HepG2 (cell line): ENCODE results near the gene LHFPL6. TPM values are rescaled to one million over a fixed set of nuclear protein-coding genes. Genes with fewer than 3 reads are reported as not detected.

Experiments
- ATAC-seq: fragments of 200-7000 bp; cut with Tn5 transposase; 3 replicates; pipeline ENCODE4 v1.9.1; 2020; ENCODE audit warnings: mild to moderate bottlenecking, moderate library complexity
- BruUV-seq: library from RNA; stranded (reverse); fragments of 400-500 nt; replicated peaks from 2 replicates; lab custom pipeline; 2021; lab: Mats Ljungman, UMichigan
- CTCF ChIA-PET: fragments of 300-600 bp; formaldehyde crosslinking; extraction: SDS; loops from one replicate; lab custom pipeline; 2021; ENCODE audit warnings: low total read pairs, inconsistent platforms, low intra/inter-chr PET ratio; lab: Yijun Ruan, JAX
- POLR2A ChIA-PET: fragments of 350-600 bp; sonication (Branson Sonifier 250); formaldehyde crosslinking; loops from one replicate; lab custom pipeline; 2020; ENCODE audit warnings: antibody characterized with exemption, inconsistent platforms; lab: Yijun Ruan, JAX
- DNase-seq: peaks from one replicate; pipeline ENCODE4 v3.0.0-alpha.2; 2015; ENCODE audit warnings: low spot score
- FAIRE-seq: peaks from 3 replicates; lab custom pipeline; 2011; peaks lifted over from hg19 to GRCh38; lab: Jason Lieb, UNC
- H2AFZ ChIP-seq: one replicate; pipeline ENCODE4 v1.6.1; 2011; ENCODE audit warnings: low read length, inconsistent platforms
- H3K27ac ChIP-seq: fragments of 300-600 bp; 3 replicates; pipeline ENCODE4 v1.8.0; 2011; ENCODE audit warnings: mixed run types, mild to moderate bottlenecking, mixed read lengths, low read length, inconsistent platforms; ENCODE audit not compliant: insufficient read depth; ENCODE audit errors: extremely low read length
- H3K27me3 ChIP-seq, 2 experiments: fragments of 200-600 bp in 1 of 2; 2 replicates in 1 of 2; 3 replicates in 1 of 2; pipeline versions ENCODE4 v1.6.0 to v1.8.0; 2011; ENCODE audit warnings: low read length in 2 of 2, mild to moderate bottlenecking in 2 of 2, moderate library complexity in 2 of 2, inconsistent platforms in 1 of 2; ENCODE audit not compliant: insufficient read depth in 2 of 2, control insufficient read depth in 1 of 2
- H3K36me3 ChIP-seq, 2 experiments: fragments of 200-600 bp in 1 of 2; replicated peaks in 1 of 2; 2 replicates in 1 of 2; 3 replicates in 1 of 2; pipeline versions ENCODE4 v1.5.1 to v1.8.0; 2011; ENCODE audit warnings: low read length in 2 of 2, inconsistent platforms in 1 of 2; ENCODE audit not compliant: insufficient read depth in 2 of 2, control insufficient read depth in 1 of 2
- H3K4me1 ChIP-seq: 2 replicates; pipeline ENCODE4 v1.5.1; 2012; ENCODE audit warnings: low read length, inconsistent platforms; ENCODE audit not compliant: insufficient read depth
- H3K4me2 ChIP-seq: 2 replicates; pipeline ENCODE4 v1.6.0; 2011; ENCODE audit warnings: low read depth, low read length, inconsistent platforms
- H3K4me3 ChIP-seq, 3 experiments: fragments of 200-600 bp in 1 of 3; sonication (generic), shearing (Covaris generic) in 1 of 3; replicated peaks in 1 of 3; 2 replicates each; pipeline ENCODE4 v1.5.1; 2011 to 2016; ENCODE audit warnings: low read length in 3 of 3, inconsistent platforms in 2 of 3, low read depth in 2 of 3, mild to moderate bottlenecking in 2 of 3, control low read depth in 1 of 3, mixed read lengths in 1 of 3; ENCODE audit not compliant: insufficient read depth in 1 of 3
- H3K79me2 ChIP-seq: one replicate; pipeline ENCODE4 v1.6.1; 2011; ENCODE audit warnings: low read length, inconsistent platforms; ENCODE audit not compliant: insufficient read depth
- H3K9ac ChIP-seq: 2 replicates; pipeline ENCODE4 v1.6.0; 2011; ENCODE audit warnings: mild to moderate bottlenecking, low read depth, low read length, inconsistent platforms; ENCODE audit not compliant: insufficient read depth
- H3K9me3 ChIP-seq: 2 replicates; pipeline ENCODE4 v1.5.1; 2012; ENCODE audit warnings: mild to moderate bottlenecking, low read length
- H4K20me1 ChIP-seq: 2 replicates; pipeline ENCODE4 v1.6.0; 2011; ENCODE audit warnings: inconsistent platforms, mild to moderate bottlenecking, low read length, moderate library complexity; ENCODE audit not compliant: insufficient read depth
- ATRX ChIP-seq: sonication (generic); formaldehyde crosslinking; IDR thresholded peaks from 2 replicates; pipeline ENCODE4 v1.4.0; 2020; ENCODE audit warnings: missing genetic modification reagents, borderline replicate concordance
- ELF1 ChIP-seq: sonication (generic); formaldehyde crosslinking; IDR thresholded peaks from 2 replicates; pipeline ENCODE4 v1.4.0; 2020; ENCODE audit warnings: missing genetic modification reagents
- FOXM1 ChIP-seq: sonication (generic); formaldehyde crosslinking; IDR thresholded peaks from 2 replicates; pipeline ENCODE4 v1.5.0; 2020; ENCODE audit warnings: missing genetic modification reagents
- KLF16 ChIP-seq, 2 experiments: sonication (generic) in 1 of 2; formaldehyde crosslinking in 1 of 2; IDR thresholded peaks; 2 replicates each; pipeline versions ENCODE4 v1.6.1 to v1.8.0; 2016 to 2023; ENCODE audit warnings: missing genetic modification reagents in 2 of 2, missing compliant biosample characterization in 1 of 2
- RBM39 ChIP-seq: fragments of 200-400 bp; formaldehyde crosslinking; IDR thresholded peaks from one replicate; pipeline ENCODE4 v1.6.1; 2018; ENCODE audit warnings: antibody characterized with exemption, mild to moderate bottlenecking, low read depth, low read length; ENCODE audit not compliant: poor library complexity, severe bottlenecking
- TFDP2 ChIP-seq: sonication (generic); formaldehyde crosslinking; IDR thresholded peaks from 2 replicates; pipeline ENCODE4 v1.4.0; 2020; ENCODE audit warnings: missing genetic modification reagents
- TFE3 ChIP-seq: IDR thresholded peaks from 2 replicates; pipeline ENCODE4 v1.6.1; 2016
- TOE1 ChIP-seq: sonication (generic); formaldehyde crosslinking; IDR thresholded peaks from 2 replicates; pipeline ENCODE4 v1.4.0; 2020; ENCODE audit warnings: mild to moderate bottlenecking, missing genetic modification reagents
- ZNF326 ChIP-seq: sonication (generic); formaldehyde crosslinking; IDR thresholded peaks from 2 replicates; pipeline ENCODE4 v1.4.0; 2020; ENCODE audit warnings: missing genetic modification reagents, borderline replicate concordance
- ZNF33A ChIP-seq: sonication (generic); formaldehyde crosslinking; IDR thresholded peaks from 2 replicates; pipeline ENCODE4 v1.5.1; 2020; ENCODE audit warnings: missing genetic modification reagents, mild to moderate bottlenecking, moderate library complexity, borderline replicate concordance
- ZNF503 ChIP-seq: sonication (generic); formaldehyde crosslinking; IDR thresholded peaks from 2 replicates; pipeline ENCODE4 v1.4.0; 2020; ENCODE audit warnings: missing genetic modification reagents
- ZNF567 ChIP-seq: sonication (generic); formaldehyde crosslinking; IDR thresholded peaks from 2 replicates; pipeline ENCODE4 v1.8.1; 2023; ENCODE audit warnings: mild to moderate bottlenecking, missing genetic modification reagents, borderline replicate concordance
- ZNF709 ChIP-seq: sonication (generic); formaldehyde crosslinking; IDR thresholded peaks from 2 replicates; pipeline ENCODE4 v1.5.0; 2020; ENCODE audit warnings: mild to moderate bottlenecking, missing genetic modification reagents
- ZNF780A ChIP-seq: sonication (generic); formaldehyde crosslinking; IDR thresholded peaks from 2 replicates; pipeline ENCODE4 v1.8.0; 2022; ENCODE audit warnings: mild to moderate bottlenecking, missing genetic modification reagents, moderate library complexity
- ZNF839 ChIP-seq: sonication (generic); formaldehyde crosslinking; IDR thresholded peaks from 2 replicates; pipeline ENCODE4 v1.4.0; 2020; ENCODE audit warnings: missing genetic modification reagents, mild to moderate bottlenecking, borderline replicate concordance
- WGBS: methylation state at CpG from one replicate; pipeline ENCODE4 v1.1.6; 2017; ENCODE audit warnings: low lambda C conversion rate; 5-methylcytosine and 5-hydroxymethylcytosine counted together
- in situ Hi-C: cut with HindIII; loops from 2 replicates; pipeline ENCODE4 v1.10.0; 2017; ENCODE audit warnings: low pct_unique_long_range_greater_than_20kb; ENCODE audit not compliant: extremely low pct_ligation_motif_present
- intact Hi-C: fragments of 100-400 bp; cut with micrococcal nuclease; formaldehyde crosslinking; loops from one replicate; pipeline ENCODE4 v1.10.0; 2022; ENCODE audit not compliant: unreplicated experiment
- polyA plus RNA-seq, 8 experiments: library from polyadenylated mRNA; depleted of rRNA in 3 of 8; stranded (reverse) in 7 of 8; unstranded in 1 of 8; fragments of >200 nt; fragmentation: Illumina TruSeq in 4 of 8; extraction: Trizol in 4 of 8; gene quantifications; 2 replicates each; pipeline versions ENCODE4 v1.2.1 to v1.2.3, GENCODE V29; 2011 to 2016; ENCODE audit warnings: low read depth in 4 of 8, missing spikeins in 1 of 8, mixed read lengths in 1 of 8; ENCODE audit not compliant: insufficient read depth in 1 of 8
- total RNA-seq, 5 experiments: library from RNA; depleted of rRNA; stranded (reverse); fragments of >200 nt; fragmentation: Illumina TruSeq; extraction: Trizol; gene quantifications; 2 replicates each; pipeline ENCODE4 v1.2.3, GENCODE V29; 2016; ENCODE audit warnings: low read depth in 1 of 5

Gene LHFPL6
- total and polyA plus RNA-seq, 2 of the 13 experiments (the other 11 are each of a cell fraction or from before 2014, with no cell fraction given) = not detected

GRCh38 chr13:39417643-39418042, 185.3 kb downstream of the LHFPL6 start:
- no peak for ATAC-seq
- in situ Hi-C loops = no loop called here
- 21% methylated on average over 5 of the region's 5 CpGs for WGBS

More at GRCh38 chr13:39417643-39418042, 185.3 kb downstream of the LHFPL6 start:
- no peak overlapping the region for H3K4me2 ChIP-seq
- no peak overlapping the region for H3K9ac ChIP-seq
- no peak for DNase-seq
- no peaks in the 10 kb centered on the region for H4K20me1 ChIP-seq
- CTCF ChIA-PET = no interaction called here
- POLR2A ChIA-PET = no interaction called here
- H3K79me2 ChIP-seq = no peaks in the 10 kb centered on the region
- TF ChIP-seq ZNF780A (CRISPR knock-in tag) (no peak), ZNF326 (no peak), ATRX (no peak), ZNF709 (CRISPR knock-in tag) (no peak), ZNF503 (CRISPR knock-in tag) (no peak), ZNF33A (CRISPR knock-in tag) (no peak), TFDP2 (no peak), KLF16 (CRISPR knock-in tag; IDR thresholded peaks at IDR 0.05) (no peak), ZNF839 (CRISPR knock-in tag) (no peak), RBM39 (no peak), ELF1 (CRISPR knock-in tag) (no peak), FOXM1 (CRISPR knock-in tag) (no peak), ZNF567 (CRISPR knock-in tag) (no peak), TFE3 (CRISPR knock-in tag) (no peak), TOE1 (no peak)
- intact Hi-C loops = loop anchor here (10.0 kb wide), 1 partner anchor 197 kb away; no protein-coding TSS in a partner anchor
- no peak overlapping the region for H2AFZ ChIP-seq
- no TSS peak for BruUV-seq
- H3K4me1 ChIP-seq = peaks cover 11% of the 10 kb centered on the region; the same call in 1 of the 2 replicates
- no peak overlapping the region for H3K4me3 ChIP-seq
- FAIRE-seq = no peak
- no peaks in the 10 kb centered on the region; a peak in 1 of 5 replicates for H3K27me3 ChIP-seq
- no peaks in the 10 kb centered on the region for H3K36me3 ChIP-seq
- H3K27ac ChIP-seq = no peak overlapping the region
- no peaks in the 10 kb centered on the region for H3K9me3 ChIP-seq
